ENCODE results near the gene RBM19. TPM values are rescaled to one million over a fixed set of nuclear protein-coding genes. Genes with fewer than 3 reads are reported as not detected.

Gene RBM19
- total RNA-seq, 4 donors from 2014 or later = 19.3 to 45.5 (median 31.5) TPM

- H3K36me3 ChIP-seq = no peaks in the 10 kb centered on the region
- H3K9me3 ChIP-seq = no peaks in the 10 kb centered on the region
- H3K4me3 ChIP-seq = no peak overlapping the region
- intact Hi-C loops (cut with DNase I; ENCODE audit: low total_unique reads) = no loop called here
- no peak for TF ChIP-seq CTCF (IDR thresholded peaks at IDR 0.05)
- no peak for TF ChIP-seq POLR2A (IDR thresholded peaks at IDR 0.05)
- H3K27ac ChIP-seq = no peak overlapping the region
- DNase-seq = no peak
- no peaks in the 10 kb centered on the region for H3K27me3 ChIP-seq
- no peaks in the 10 kb centered on the region for H3K4me1 ChIP-seq
Measured at GRCh38 chr12:113954547-113954946, 11.6 kb downstream of the RBM19 start.

DNA sequence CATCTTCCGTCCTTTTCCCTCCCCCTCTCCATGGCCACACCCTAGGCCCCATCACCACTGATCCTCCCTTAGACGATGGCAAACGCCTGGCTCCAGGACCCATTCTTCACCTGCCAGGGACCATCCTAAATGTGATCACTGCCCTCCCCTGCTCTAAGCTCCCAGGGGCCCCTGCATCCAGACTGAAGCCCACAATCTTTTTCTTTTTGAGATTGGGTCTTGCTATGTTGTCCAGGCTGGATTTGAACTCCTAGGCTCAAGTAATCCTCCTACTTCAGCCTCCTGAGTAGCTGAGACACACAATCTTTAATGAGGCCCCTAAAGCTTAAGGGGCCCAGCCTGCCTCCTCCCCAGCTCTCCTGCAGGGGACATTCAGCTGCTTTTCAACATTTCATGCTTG lies 15.3 kb downstream of the RBM19 start:
- TF ChIP-seq POLR2A (IDR thresholded peaks at IDR 0.05) (no peak), CTCF (IDR thresholded peaks at IDR 0.05) (no peak)
- Histone ChIP-seq H3K27me3 (no peaks in the 10 kb centered on the region), H3K4me1 (no peaks in the 10 kb centered on the region), H3K27ac (no peak overlapping the region), H3K4me3 (no peak overlapping the region), H3K9me3 (no peaks in the 10 kb centered on the region), H3K36me3 (no peaks in the 10 kb centered on the region)
- no peak for DNase-seq
- intact Hi-C loops (cut with DNase I; ENCODE audit: low total_unique reads) = no loop called here

DNA sequence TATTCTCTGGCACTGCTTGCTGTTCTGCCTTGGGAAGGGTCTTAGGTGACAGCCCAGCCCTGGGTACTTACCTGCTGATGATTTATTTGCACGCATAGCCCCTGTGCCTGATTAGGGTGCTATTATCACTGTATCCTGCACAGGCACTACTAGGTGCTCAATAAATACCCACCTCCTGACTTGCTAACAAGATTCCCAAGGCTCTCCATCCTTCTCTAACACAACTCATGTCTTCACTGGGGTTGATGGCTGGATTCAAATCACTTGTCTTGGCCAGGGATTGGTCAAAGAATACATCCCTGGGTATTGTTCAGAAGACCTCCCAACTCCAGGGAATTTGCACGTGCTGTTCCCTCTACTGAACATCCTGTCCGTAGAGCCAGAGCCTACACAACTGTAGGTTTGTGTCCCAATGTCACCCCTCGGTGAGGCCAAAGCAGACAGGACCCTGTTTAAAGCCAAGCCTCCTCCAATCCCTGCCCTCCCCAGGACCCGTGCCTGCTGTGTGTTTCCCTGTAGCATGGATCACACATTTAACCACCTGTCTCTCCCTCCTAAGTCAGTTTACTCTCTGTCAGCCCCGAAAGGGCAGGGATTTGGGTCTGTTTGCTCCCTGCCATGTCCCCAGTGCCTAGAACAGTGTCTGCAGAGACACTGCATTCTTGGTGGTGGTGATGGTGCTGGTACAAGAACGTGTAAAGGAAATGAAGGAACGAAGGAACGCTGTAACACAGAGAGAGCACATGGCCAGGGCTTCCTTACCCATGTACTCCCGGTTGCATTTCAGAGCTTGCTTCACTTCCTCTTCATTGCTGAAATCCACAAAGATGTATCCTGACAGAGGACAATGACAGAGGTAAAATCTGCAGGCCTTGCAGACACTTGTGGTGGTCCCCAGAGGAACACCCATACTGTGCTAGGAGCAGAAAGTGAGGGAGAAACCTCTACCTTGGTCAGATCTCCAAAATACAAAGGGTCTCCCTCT lies 16.5 kb downstream of the RBM19 start:
- Histone ChIP-seq H3K27ac (no peak overlapping the region), H3K4me1 (no peaks in the 10 kb centered on the region), H3K36me3 (no peaks in the 10 kb centered on the region), H3K27me3 (no peaks in the 10 kb centered on the region), H3K4me3 (no peak overlapping the region), H3K9me3 (no peaks in the 10 kb centered on the region)
- DNase-seq = no peak
- TF ChIP-seq CTCF (IDR thresholded peaks at IDR 0.05) = no peak
- no peak for TF ChIP-seq POLR2A (IDR thresholded peaks at IDR 0.05)
- intact Hi-C loops (cut with DNase I; ENCODE audit: low total_unique reads) = no loop called here

- no peak overlapping the region for H3K27ac ChIP-seq
- no peaks in the 10 kb centered on the region for H3K36me3 ChIP-seq
- H3K9me3 ChIP-seq = no peaks in the 10 kb centered on the region
- no peak overlapping the region for H3K4me3 ChIP-seq
- TF ChIP-seq POLR2A (IDR thresholded peaks at IDR 0.05) (no peak), CTCF (IDR thresholded peaks at IDR 0.05) (no peak)
- no peaks in the 10 kb centered on the region for H3K4me1 ChIP-seq
- no peak for DNase-seq
- H3K27me3 ChIP-seq = no peaks in the 10 kb centered on the region
- intact Hi-C loops (cut with DNase I; ENCODE audit: low total_unique reads) = no loop called here
Measured at GRCh38 chr12:113948151-113948914, 17.8 kb downstream of the RBM19 start.

- DNase-seq = no peak
- Histone ChIP-seq H3K27me3 (no peaks in the 10 kb centered on the region), H3K4me3 (no peak overlapping the region), H3K9me3 (no peaks in the 10 kb centered on the region), H3K27ac (no peak overlapping the region), H3K4me1 (no peaks in the 10 kb centered on the region), H3K36me3 (no peaks in the 10 kb centered on the region)
- intact Hi-C loops (cut with DNase I; ENCODE audit: low total_unique reads) = no loop called here
- no peak for TF ChIP-seq POLR2A (IDR thresholded peaks at IDR 0.05)
- no peak for TF ChIP-seq CTCF (IDR thresholded peaks at IDR 0.05)
Measured at GRCh38 chr12:113946175-113946574, 19.9 kb downstream of the RBM19 start.

All from uterus (tissue), 4 donors.